SK-N-SH (cell line): ENCODE data around the gene MED12. TPM values are rescaled to one million over a fixed set of nuclear protein-coding genes. Genes with fewer than 3 reads are reported as not detected.

Source experiments
- CTCF ChIA-PET: fragments of 300-600, 350-600 bp; formaldehyde crosslinking; extraction: SDS; loops from one replicate; lab custom pipeline; 2021; lab: Yijun Ruan, JAX
- POLR2A ChIA-PET: fragments of 350-600 bp; sonication (Branson Sonifier 250); formaldehyde crosslinking; extraction: SDS; loops from one replicate; lab custom pipeline; 2020; ENCODE audit warnings: antibody characterized with exemption, inconsistent platforms; lab: Yijun Ruan, JAX
- DNase-seq: peaks from one replicate; pipeline ENCODE4 v3.0.0; 2012
- H2AFZ ChIP-seq: fragments of 200-600 bp; sonication (generic); 2 replicates; pipeline ENCODE4 v1.8.1; 2016; ENCODE audit warnings: antibody characterized with exemption, mild to moderate bottlenecking, low read depth
- H3F3A ChIP-seq: fragments of 200-600 bp; sonication (generic); replicated peaks from 2 replicates; pipeline ENCODE3; 2016; ENCODE audit warnings: antibody characterized with exemption, mild to moderate bottlenecking; ENCODE audit not compliant: insufficient read depth
- H3K27ac ChIP-seq, 2 experiments: fragments of 200-500 bp in 1 of 2; fragments of 200-600 bp in 1 of 2; sonication (Bioruptor generic) in 1 of 2; sonication (generic), shearing (Covaris generic) in 1 of 2; 2 replicates each; pipeline versions ENCODE4 v1.5.1 to v1.6.1; 2014 to 2016; ENCODE audit warnings: low read depth in 2 of 2, inconsistent platforms in 1 of 2, low read length in 1 of 2, mild to moderate bottlenecking in 1 of 2, mixed read lengths in 1 of 2
- H3K27me3 ChIP-seq: fragments of 200-600 bp; sonication (generic), shearing (Covaris generic); 2 replicates; pipeline ENCODE4 v1.6.1; 2016; ENCODE audit warnings: mixed run types; ENCODE audit not compliant: insufficient read depth
- H3K36me3 ChIP-seq, 2 experiments: fragments of 200-500 bp in 1 of 2; fragments of 200-600 bp in 1 of 2; sonication (Bioruptor generic) in 1 of 2; sonication (generic) in 1 of 2; replicated peaks in 1 of 2; 2 replicates each; pipeline versions ENCODE3 to v1.5.1; 2014 to 2016; ENCODE audit warnings: low read length in 1 of 2, mild to moderate bottlenecking in 1 of 2; ENCODE audit not compliant: insufficient read depth in 2 of 2, control insufficient read depth in 1 of 2
- H3K4me1 ChIP-seq, 2 experiments: fragments of 200-500 bp in 1 of 2; fragments of 200-600 bp in 1 of 2; sonication (Bioruptor generic) in 1 of 2; sonication (generic), shearing (Covaris generic) in 1 of 2; 2 replicates each; pipeline versions ENCODE4 v1.5.1 to v1.6.1; 2014 to 2016; ENCODE audit warnings: low read depth in 1 of 2, low read length in 1 of 2, mixed run types in 1 of 2; ENCODE audit not compliant: insufficient read depth in 2 of 2, control insufficient read depth in 1 of 2
- H3K4me2 ChIP-seq: fragments of 200-600 bp; sonication (generic), shearing (Covaris generic); 2 replicates; pipeline ENCODE4 v1.6.1; 2017; ENCODE audit warnings: mixed run types
- H3K4me3 ChIP-seq, 2 experiments: fragments of 200-500 bp in 1 of 2; fragments of 200-600 bp in 1 of 2; sonication (Bioruptor generic) in 1 of 2; sonication (generic), shearing (Covaris generic) in 1 of 2; 2 replicates each; pipeline versions ENCODE4 v1.5.1 to v1.8.1; 2014 to 2016; ENCODE audit warnings: low read depth in 2 of 2, inconsistent platforms in 1 of 2, low read length in 1 of 2, mild to moderate bottlenecking in 1 of 2, mixed read lengths in 1 of 2, moderate library complexity in 1 of 2
- H3K79me2 ChIP-seq: fragments of 200-600 bp; sonication (generic); 2 replicates; pipeline ENCODE4 v1.8.1; 2017; ENCODE audit warnings: mild to moderate bottlenecking; ENCODE audit not compliant: insufficient read depth
- H3K9ac ChIP-seq: fragments of 200-600 bp; sonication (generic); 2 replicates; pipeline ENCODE4 v1.6.1; 2017; ENCODE audit warnings: mixed run types
- H3K9me2 ChIP-seq: fragments of 200-600 bp; sonication (generic); 2 replicates; pipeline ENCODE4 v1.6.1; 2017; ENCODE audit warnings: mixed run types
- H3K9me3 ChIP-seq: fragments of 200-600 bp; sonication (generic); 2 replicates; pipeline ENCODE4 v1.6.1; 2017; ENCODE audit warnings: mixed run types, mild to moderate bottlenecking, moderate library complexity
- H4K20me1 ChIP-seq: fragments of 200-600 bp; sonication (generic); 2 replicates; pipeline ENCODE4 v1.6.1; 2017; ENCODE audit warnings: mild to moderate bottlenecking, mixed run types; ENCODE audit not compliant: insufficient read depth
- FOSL2 ChIP-seq: IDR thresholded peaks from 2 replicates; pipeline ENCODE4 v1.4.0; 2012; ENCODE audit warnings: low read depth, mild to moderate bottlenecking, moderate library complexity, borderline replicate concordance
- RAD21 ChIP-seq: IDR thresholded peaks from 2 replicates; pipeline ENCODE4 v1.6.1; 2012; ENCODE audit warnings: mild to moderate bottlenecking, low read length
- RCOR1 ChIP-seq: fragments of 150-350 bp; IDR thresholded peaks from 2 replicates; pipeline ENCODE4 v1.6.1; 2017; ENCODE audit warnings: antibody characterized with exemption, low read length
- SMC3 ChIP-seq: IDR thresholded peaks from 2 replicates; pipeline ENCODE4 v1.6.1; 2012; ENCODE audit warnings: low read depth, low read length, improper control_type of control experiment
- WGBS: methylation state at CpG from one replicate; pipeline ENCODE4 v1.1.6; 2017; ENCODE audit warnings: low lambda C conversion rate; 5-methylcytosine and 5-hydroxymethylcytosine counted together
- polyA plus RNA-seq, 3 experiments: library from polyadenylated mRNA; depleted of rRNA; stranded (reverse); fragments of >200 nt; gene quantifications; 2 replicates each; pipeline ENCODE4 v1.2.3, GENCODE V29; 2012
- TF ChIP-seq, protein P1 (sequence below): fragments of 200-600 bp; sonication (generic); IDR thresholded peaks from 2 replicates; pipeline ENCODE4 v1.6.1; 2017; ENCODE audit warnings: antibody characterized with exemption, mild to moderate bottlenecking, moderate library complexity
- TF ChIP-seq, protein P2 (sequence below): IDR thresholded peaks from 2 replicates; pipeline ENCODE4 v1.6.1; 2012; ENCODE audit warnings: mild to moderate bottlenecking, low read depth, low read length, moderate library complexity

MED12 gene
- polyA plus RNA-seq, 1 of the 3 experiments (the other 2 are of a cell fraction) = 18.5 TPM

DNA sequence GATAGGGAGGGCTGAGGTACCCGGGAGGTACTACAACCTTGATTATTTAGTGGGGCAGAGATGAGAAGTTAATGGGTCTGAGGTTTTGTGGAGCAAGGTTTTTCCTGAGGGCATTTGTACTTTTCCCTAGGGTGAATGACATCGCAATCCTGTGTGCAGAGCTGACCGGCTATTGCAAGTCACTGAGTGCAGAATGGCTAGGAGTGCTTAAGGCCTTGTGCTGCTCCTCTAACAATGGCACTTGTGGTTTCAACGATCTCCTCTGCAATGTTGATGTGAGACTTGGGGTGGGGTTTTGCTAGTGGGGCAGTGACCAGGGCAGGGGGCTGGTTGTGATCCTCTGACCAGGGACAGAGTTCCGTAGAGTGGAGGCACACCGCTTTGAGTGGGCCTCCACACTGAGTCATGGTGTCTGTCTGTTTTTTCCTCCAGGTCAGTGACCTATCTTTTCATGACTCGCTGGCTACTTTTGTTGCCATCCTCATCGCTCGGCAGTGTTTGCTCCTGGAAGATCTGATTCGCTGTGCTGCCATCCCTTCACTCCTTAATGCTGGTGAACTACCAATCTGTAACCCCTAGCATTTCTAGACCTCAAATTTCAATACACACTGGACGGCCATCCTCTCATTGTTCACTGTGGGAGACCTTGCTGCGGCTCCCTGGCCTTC, 9.9 kb downstream of the MED12 start:
- CTCF ChIA-PET = interaction anchor here (0.7 to 3.0 kb wide), 17 partner anchors 9 to 146 kb away, joined by 3 to 30 read pairs (median 5); partner anchors contain the start of genes FOXO4, MED12 and SNX12
- no peaks in the 10 kb centered on the region for H3F3A ChIP-seq
- H3K9ac ChIP-seq = no peak overlapping the region; the same call in 1 of the 2 replicates
- no peaks in the 10 kb centered on the region for H3K79me2 ChIP-seq
- peak overlapping the region; percentile 43; the same call in 1 of the 2 replicates for H3K4me2 ChIP-seq
- H3K27me3 ChIP-seq = peaks cover 5% of the 10 kb centered on the region; the same call in 1 of the 2 replicates
- H2AFZ ChIP-seq = no peak overlapping the region
- H3K4me1 ChIP-seq = peaks cover 0 to 4% of the 10 kb centered on the region in 2 experiments; a peak in 1 of 4 replicates
- POLR2A ChIA-PET = interaction anchor here (0.5 kb wide), 1 partner anchor 176 kb away, joined by 4 read pairs; no protein-coding TSS in a partner anchor
- 50% methylated on average over 10 of the region's 12 CpGs for WGBS
- no peaks in the 10 kb centered on the region for H3K9me3 ChIP-seq
- DNase-seq = no peak
- H3K4me3 ChIP-seq = no peak overlapping the region
- H3K36me3 ChIP-seq = peaks cover 12 to 82% of the 10 kb centered on the region in 2 experiments
- no peaks in the 10 kb centered on the region for H3K9me2 ChIP-seq
- TF ChIP-seq RCOR1 = no peak
- TF ChIP-seq FOSL2 = peak; percentile 36; the same call in 1 of the 2 replicates
- peak overlapping the region in 1 of 2 experiments; percentile 37; a peak in 2 of 4 replicates for H3K27ac ChIP-seq
- no peaks in the 10 kb centered on the region for H4K20me1 ChIP-seq

DNA sequence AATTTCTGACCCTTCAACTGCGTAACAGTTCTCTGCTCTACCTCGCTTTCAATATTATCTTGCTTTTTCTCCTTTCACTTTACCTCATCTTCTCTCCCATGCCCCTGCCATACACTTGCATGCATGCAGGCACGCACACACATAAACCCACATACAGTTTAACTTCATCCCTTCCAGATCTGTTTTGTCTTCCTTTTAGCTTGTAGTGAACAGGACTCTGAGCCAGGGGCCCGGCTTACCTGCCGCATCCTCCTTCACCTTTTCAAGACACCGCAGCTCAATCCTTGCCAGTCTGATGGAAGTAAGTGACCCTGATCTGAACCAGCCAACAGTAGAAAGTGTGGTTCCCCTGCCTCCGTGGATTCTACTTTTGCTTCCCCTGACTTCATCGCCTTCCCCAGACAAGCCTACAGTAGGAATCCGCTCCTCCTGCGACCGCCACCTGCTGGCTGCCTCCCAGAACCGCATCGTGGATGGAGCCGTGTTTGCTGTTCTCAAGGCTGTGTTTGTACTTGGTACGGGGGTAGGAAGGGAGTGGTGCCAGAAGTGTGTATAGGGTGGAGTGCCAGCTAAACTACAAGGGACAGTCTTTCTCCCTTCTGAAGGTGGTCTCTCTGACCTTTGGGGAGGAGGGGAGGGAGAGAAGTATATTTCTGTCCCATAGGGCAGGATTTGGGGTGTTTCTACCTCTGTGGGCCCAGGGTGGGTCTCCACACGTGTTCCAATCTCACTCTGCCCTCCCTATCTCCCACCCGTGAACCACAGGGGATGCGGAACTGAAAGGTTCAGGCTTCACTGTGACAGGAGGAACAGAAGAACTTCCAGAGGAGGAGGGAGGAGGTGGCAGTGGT, 10.7 kb downstream of the MED12 start:
- H3K4me3 ChIP-seq = peak overlapping the region in 1 of 2 experiments; percentile 29; a peak in 1 of 4 replicates
- H3K4me2 ChIP-seq = peak overlapping the region; percentile 43; the same call in 1 of the 2 replicates
- H3K27me3 ChIP-seq = peaks cover 5% of the 10 kb centered on the region; the same call in 1 of the 2 replicates
- peaks cover 12 to 74% of the 10 kb centered on the region in 2 experiments for H3K36me3 ChIP-seq
- no peaks in the 10 kb centered on the region for H3F3A ChIP-seq
- peak; percentile 79 for DNase-seq
- ChIA-PET CTCF (interaction anchor here (0.7 to 3.0 kb wide), 23 partner anchors 9 to 159 kb away, joined by 3 to 30 read pairs (median 4); partner anchors contain the start of genes FOXO4, IL2RG, MED12 and SNX12), POLR2A (interaction anchor here (0.5 kb wide), 1 partner anchor 177 kb away, joined by 4 read pairs; no protein-coding TSS in a partner anchor)
- H3K9ac ChIP-seq = peak overlapping the region; percentile 26; the same call in 1 of the 2 replicates
- H2AFZ ChIP-seq = no peak overlapping the region
- H3K9me2 ChIP-seq = no peaks in the 10 kb centered on the region
- peak; percentile 92 for TF ChIP-seq SMC3
- TF ChIP-seq, protein P1, sequence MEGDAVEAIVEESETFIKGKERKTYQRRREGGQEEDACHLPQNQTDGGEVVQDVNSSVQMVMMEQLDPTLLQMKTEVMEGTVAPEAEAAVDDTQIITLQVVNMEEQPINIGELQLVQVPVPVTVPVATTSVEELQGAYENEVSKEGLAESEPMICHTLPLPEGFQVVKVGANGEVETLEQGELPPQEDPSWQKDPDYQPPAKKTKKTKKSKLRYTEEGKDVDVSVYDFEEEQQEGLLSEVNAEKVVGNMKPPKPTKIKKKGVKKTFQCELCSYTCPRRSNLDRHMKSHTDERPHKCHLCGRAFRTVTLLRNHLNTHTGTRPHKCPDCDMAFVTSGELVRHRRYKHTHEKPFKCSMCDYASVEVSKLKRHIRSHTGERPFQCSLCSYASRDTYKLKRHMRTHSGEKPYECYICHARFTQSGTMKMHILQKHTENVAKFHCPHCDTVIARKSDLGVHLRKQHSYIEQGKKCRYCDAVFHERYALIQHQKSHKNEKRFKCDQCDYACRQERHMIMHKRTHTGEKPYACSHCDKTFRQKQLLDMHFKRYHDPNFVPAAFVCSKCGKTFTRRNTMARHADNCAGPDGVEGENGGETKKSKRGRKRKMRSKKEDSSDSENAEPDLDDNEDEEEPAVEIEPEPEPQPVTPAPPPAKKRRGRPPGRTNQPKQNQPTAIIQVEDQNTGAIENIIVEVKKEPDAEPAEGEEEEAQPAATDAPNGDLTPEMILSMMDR = peak; percentile 90
- TF ChIP-seq RAD21 = peak; percentile 77
- TF ChIP-seq, protein P2, sequence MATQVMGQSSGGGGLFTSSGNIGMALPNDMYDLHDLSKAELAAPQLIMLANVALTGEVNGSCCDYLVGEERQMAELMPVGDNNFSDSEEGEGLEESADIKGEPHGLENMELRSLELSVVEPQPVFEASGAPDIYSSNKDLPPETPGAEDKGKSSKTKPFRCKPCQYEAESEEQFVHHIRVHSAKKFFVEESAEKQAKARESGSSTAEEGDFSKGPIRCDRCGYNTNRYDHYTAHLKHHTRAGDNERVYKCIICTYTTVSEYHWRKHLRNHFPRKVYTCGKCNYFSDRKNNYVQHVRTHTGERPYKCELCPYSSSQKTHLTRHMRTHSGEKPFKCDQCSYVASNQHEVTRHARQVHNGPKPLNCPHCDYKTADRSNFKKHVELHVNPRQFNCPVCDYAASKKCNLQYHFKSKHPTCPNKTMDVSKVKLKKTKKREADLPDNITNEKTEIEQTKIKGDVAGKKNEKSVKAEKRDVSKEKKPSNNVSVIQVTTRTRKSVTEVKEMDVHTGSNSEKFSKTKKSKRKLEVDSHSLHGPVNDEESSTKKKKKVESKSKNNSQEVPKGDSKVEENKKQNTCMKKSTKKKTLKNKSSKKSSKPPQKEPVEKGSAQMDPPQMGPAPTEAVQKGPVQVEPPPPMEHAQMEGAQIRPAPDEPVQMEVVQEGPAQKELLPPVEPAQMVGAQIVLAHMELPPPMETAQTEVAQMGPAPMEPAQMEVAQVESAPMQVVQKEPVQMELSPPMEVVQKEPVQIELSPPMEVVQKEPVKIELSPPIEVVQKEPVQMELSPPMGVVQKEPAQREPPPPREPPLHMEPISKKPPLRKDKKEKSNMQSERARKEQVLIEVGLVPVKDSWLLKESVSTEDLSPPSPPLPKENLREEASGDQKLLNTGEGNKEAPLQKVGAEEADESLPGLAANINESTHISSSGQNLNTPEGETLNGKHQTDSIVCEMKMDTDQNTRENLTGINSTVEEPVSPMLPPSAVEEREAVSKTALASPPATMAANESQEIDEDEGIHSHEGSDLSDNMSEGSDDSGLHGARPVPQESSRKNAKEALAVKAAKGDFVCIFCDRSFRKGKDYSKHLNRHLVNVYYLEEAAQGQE = no peak
- TF ChIP-seq, all 33 proteins: peak for 3
- H4K20me1 ChIP-seq = no peaks in the 10 kb centered on the region
- H3K27ac ChIP-seq = peak overlapping the region in 1 of 2 experiments; percentile 37; a peak in 2 of 4 replicates
- H3K9me3 ChIP-seq = no peaks in the 10 kb centered on the region
- peaks cover 0 to 4% of the 10 kb centered on the region in 2 experiments; a peak in 1 of 4 replicates for H3K4me1 ChIP-seq
- 35% methylated on average over 18 of the region's 18 CpGs for WGBS
- no peaks in the 10 kb centered on the region for H3K79me2 ChIP-seq
